Airway epithelial cell (primary cell): ENCODE data around the gene KLRC2. TPM values are rescaled to one million over a fixed set of nuclear protein-coding genes. Genes with fewer than 3 reads are reported as not detected.

Experiments
- total RNA-seq: library from RNA; depleted of rRNA; stranded (reverse); fragments of >200 nt; gene quantifications from 2 replicates; pipeline ENCODE4 v1.2.3, GENCODE V29; 2015

The KLRC2 gene
- total RNA-seq = 0.19 and 0.49 TPM in 2 replicates

GRCh38 chr12:10435816-10436215, at the start of gene KLRC2:
Gene KLRC2 (minus strand): TSS chr12:10436010. CDS start chr12:10435986, 24 bp downstream.

GRCh38 chr12:10453156-10453555, 17.3 kb upstream of the KLRC2 start, which contains the start of gene KLRC1:
Gene KLRC1 (minus strand): TSS chr12:10453377. CDS start chr12:10451156, 2,221 bp downstream.

GRCh38 chr12:10420334-10420733, 15.5 kb downstream of the KLRC2 start, which contains the start of gene KLRC3:
Gene KLRC3 (minus strand): TSS chr12:10420595. CDS start chr12:10420550, 45 bp downstream.

GRCh38 chr12:10409392-10409791, 26.4 kb downstream of the KLRC2 start, which contains the start of gene KLRC4:
Gene KLRC4 (minus strand): TSS chr12:10409757. CDS start chr12:10409575, 182 bp downstream.

GRCh38 chr12:10389904-10390303, 45.9 kb downstream of the KLRC2 start, which contains the start of gene KLRK1:
Gene KLRK1 (minus strand): TSS chr12:10390041. CDS start chr12:10388810, 1,231 bp downstream.

Other genes with a start within 250 kb of the KLRC2 start
- gene GABARAPL1, start 223.1 kb downstream of the KLRC2 start, total RNA-seq = 11.0 and 11.3 TPM in 2 replicates
- under 0.01 TPM in 2 replicates for gene KLRD1, start 128.1 kb downstream of the KLRC2 start, total RNA-seq
- not detected in 2 replicates for gene KLRK1, start 46.0 kb downstream of the KLRC2 start, total RNA-seq
- 0.21 TPM in 1 of 2 replicates, not detected in the other for gene KLRC4, start 26.3 kb downstream of the KLRC2 start, total RNA-seq
- 0.79 and 0.99 TPM in 2 replicates for gene KLRC3, start 15.4 kb downstream of the KLRC2 start, total RNA-seq
- gene KLRC1, start 17.4 kb upstream of the KLRC2 start, total RNA-seq = 0.98 TPM in 1 of 2 replicates, not detected in the other
- 0.09 and 0.42 TPM in 2 replicates for gene EIF2S3B, start 69.9 kb upstream of the KLRC2 start, total RNA-seq
- gene MAGOHB, start 177.6 kb upstream of the KLRC2 start, total RNA-seq = 17.8 and 22.8 TPM in 2 replicates
- 1.2 and 4.1 TPM in 2 replicates for gene STYK1, start 238.0 kb upstream of the KLRC2 start, total RNA-seq